Esophagus muscularis mucosa (tissue), 4 donors: ENCODE data around the gene PLEKHA6. TPM values are rescaled to one million over a fixed set of nuclear protein-coding genes. Genes with fewer than 3 reads are reported as not detected.

Experiments used
- DNase-seq: peaks from one replicate; pipeline ENCODE4 v3.0.0-alpha.2; 2017; ENCODE audit errors: extremely low spot score
- H3K27ac ChIP-seq, 4 donors: fragments of 200-600 bp; sonication (generic); replicated peaks in 1 of 4; 1 replicate in 3 of 4; 2 replicates in 1 of 4; pipeline ENCODE4 v1.5.1; 2016 to 2019; ENCODE audit warnings: mild to moderate bottlenecking in 1 of 4
- H3K27me3 ChIP-seq, 4 donors: fragments of 200-600 bp; sonication (generic); one replicate each; pipeline versions ENCODE4 v1.5.1 to v1.6.0; 2016 to 2019
- H3K36me3 ChIP-seq, 4 donors: fragments of 200-600 bp; sonication (generic); one replicate each; pipeline ENCODE4 v1.5.1; 2016 to 2019
- H3K4me1 ChIP-seq, 4 donors: fragments of 200-600 bp; sonication (generic); one replicate each; pipeline ENCODE4 v1.5.1; 2016 to 2019
- H3K4me3 ChIP-seq, 4 donors: fragments of 200-600 bp; sonication (generic); 1 replicate in 2 of 4; 2 replicates in 2 of 4; pipeline ENCODE4 v1.5.1; 2016 to 2019; ENCODE audit warnings: mild to moderate bottlenecking in 4 of 4, moderate library complexity in 1 of 4
- H3K9me3 ChIP-seq, 4 donors: fragments of 200-600 bp; sonication (generic); 1 replicate in 3 of 4; 2 replicates in 1 of 4; pipeline ENCODE4 v1.5.1; 2016 to 2019
- EP300 ChIP-seq: sonication (generic); formaldehyde crosslinking; IDR thresholded peaks from one replicate; pipeline ENCODE4 v1.6.1; 2017; ENCODE audit warnings: antibody characterized with exemption
- POLR2A ChIP-seq: fragments of 450-650 bp; IDR thresholded peaks from one replicate; pipeline ENCODE4 v1.6.1; 2017; ENCODE audit warnings: antibody characterized with exemption, moderate library complexity, mild to moderate bottlenecking, low read depth
- POLR2AphosphoS5 ChIP-seq, 2 donors: sonication (generic); formaldehyde crosslinking; IDR thresholded peaks; one replicate each; pipeline ENCODE4 v1.6.1; 2017; ENCODE audit warnings: antibody characterized with exemption in 2 of 2
- WGBS: methylation state at CpG from one replicate; pipeline ENCODE4 v1.1.5; 2018; 5-methylcytosine and 5-hydroxymethylcytosine counted together
- intact Hi-C: fragments of 100-400 bp; cut with DNase I; formaldehyde crosslinking; loops from one replicate; pipeline ENCODE4 v1.15.1; 2023
- total RNA-seq, 4 donors: library from RNA; depleted of rRNA; stranded (reverse); fragments of >200 nt; gene quantifications; one replicate each; pipeline versions ENCODE4 v1.1.0 to v1.2.1, GENCODE V29; 2016
- TF ChIP-seq, protein P1 (sequence below), 3 experiments: fragments of 200-600 bp in 2 of 3; fragments of 450-650 bp in 1 of 3; sonication (generic) in 2 of 3; IDR thresholded peaks; one replicate each; pipeline ENCODE4 v1.5.1; 2017 to 2019; ENCODE audit warnings: antibody characterized with exemption in 3 of 3, mild to moderate bottlenecking in 2 of 3, moderate library complexity in 1 of 3

The PLEKHA6 gene
- total RNA-seq, 4 donors from 2014 or later: 11.9 to 22.4 (median 15.9) TPM

DNA sequence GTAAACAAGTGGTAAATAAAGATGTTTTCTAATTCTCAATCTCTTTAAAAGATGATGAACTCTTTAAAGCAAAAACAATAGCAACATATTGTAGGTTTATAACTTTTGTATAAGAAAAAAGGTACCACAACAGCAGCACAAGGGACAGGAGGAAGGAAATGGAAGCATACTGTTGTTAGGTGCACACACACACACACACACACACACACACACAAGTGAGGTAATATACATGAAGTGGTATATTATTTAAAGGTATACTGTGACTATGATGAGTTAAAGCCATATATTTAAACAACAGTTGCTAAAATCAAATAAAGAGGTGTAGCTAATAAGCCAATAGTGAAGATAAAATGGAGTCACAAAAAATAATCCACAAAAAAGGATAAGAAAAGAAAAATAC is 31.9 kb upstream of the PLEKHA6 start:
- Histone ChIP-seq H3K9me3 (no peaks in the 10 kb centered on the region), H3K27me3 (no peaks in the 10 kb centered on the region), H3K36me3 (no peaks in the 10 kb centered on the region), H3K4me1 (no peaks in the 10 kb centered on the region), H3K4me3 (no peak overlapping the region), H3K27ac (no peak overlapping the region)
- intact Hi-C loops: no loop called here
- no peak for DNase-seq
- TF ChIP-seq POLR2AphosphoS5 (IDR thresholded peaks at IDR 0.05) (no peak), POLR2A (no peak), EP300 (no peak)
- TF ChIP-seq, protein P1, sequence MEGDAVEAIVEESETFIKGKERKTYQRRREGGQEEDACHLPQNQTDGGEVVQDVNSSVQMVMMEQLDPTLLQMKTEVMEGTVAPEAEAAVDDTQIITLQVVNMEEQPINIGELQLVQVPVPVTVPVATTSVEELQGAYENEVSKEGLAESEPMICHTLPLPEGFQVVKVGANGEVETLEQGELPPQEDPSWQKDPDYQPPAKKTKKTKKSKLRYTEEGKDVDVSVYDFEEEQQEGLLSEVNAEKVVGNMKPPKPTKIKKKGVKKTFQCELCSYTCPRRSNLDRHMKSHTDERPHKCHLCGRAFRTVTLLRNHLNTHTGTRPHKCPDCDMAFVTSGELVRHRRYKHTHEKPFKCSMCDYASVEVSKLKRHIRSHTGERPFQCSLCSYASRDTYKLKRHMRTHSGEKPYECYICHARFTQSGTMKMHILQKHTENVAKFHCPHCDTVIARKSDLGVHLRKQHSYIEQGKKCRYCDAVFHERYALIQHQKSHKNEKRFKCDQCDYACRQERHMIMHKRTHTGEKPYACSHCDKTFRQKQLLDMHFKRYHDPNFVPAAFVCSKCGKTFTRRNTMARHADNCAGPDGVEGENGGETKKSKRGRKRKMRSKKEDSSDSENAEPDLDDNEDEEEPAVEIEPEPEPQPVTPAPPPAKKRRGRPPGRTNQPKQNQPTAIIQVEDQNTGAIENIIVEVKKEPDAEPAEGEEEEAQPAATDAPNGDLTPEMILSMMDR (IDR thresholded peaks at IDR 0.05): no peak

DNA sequence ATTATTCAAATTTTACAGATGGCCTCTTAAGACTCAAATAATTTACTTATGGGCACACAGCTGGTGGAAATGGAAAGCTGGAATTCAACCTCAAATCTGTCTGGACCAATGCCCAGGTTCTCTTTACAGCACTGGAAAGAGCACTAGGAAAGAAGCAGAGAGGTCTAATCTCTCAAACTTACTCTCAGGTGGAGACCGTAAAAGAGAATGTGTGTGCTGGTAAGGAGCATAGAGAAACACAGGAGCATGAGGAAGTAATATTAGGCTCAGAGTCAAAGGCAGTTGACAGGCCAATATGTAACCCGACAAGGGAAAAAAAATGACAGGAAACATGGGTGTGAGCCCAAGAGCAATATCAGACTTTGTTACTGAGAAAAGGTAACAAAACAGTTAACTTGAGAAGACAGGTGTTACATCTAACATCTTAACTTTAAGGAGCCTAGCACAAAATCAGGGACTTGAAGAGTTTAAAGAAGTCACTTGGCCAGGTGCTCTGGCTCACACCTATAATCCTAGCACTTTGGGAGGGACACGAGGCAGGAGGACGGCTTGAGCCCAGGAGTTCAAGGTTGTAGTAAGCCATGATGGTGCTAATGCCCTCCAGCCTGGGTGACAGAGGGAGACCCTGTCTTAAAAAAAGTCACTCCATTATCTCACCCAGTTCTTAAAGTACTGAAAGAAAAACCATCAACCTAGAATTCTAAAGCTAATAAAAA is 31.2 kb upstream of the PLEKHA6 start:
- H3K27ac ChIP-seq: no peak overlapping the region
- intact Hi-C loops: no loop called here
- H3K36me3 ChIP-seq: no peaks in the 10 kb centered on the region
- H3K27me3 ChIP-seq: no peaks in the 10 kb centered on the region
- 52% methylated on average over 4 of the region's 4 CpGs for WGBS
- TF ChIP-seq, protein P1 (IDR thresholded peaks at IDR 0.05): no peak
- TF ChIP-seq POLR2AphosphoS5 (IDR thresholded peaks at IDR 0.05) (no peak), POLR2A (no peak)
- no peak overlapping the region for H3K4me3 ChIP-seq
- no peak for DNase-seq
- no peaks in the 10 kb centered on the region for H3K4me1 ChIP-seq
- H3K9me3 ChIP-seq: no peaks in the 10 kb centered on the region

DNA sequence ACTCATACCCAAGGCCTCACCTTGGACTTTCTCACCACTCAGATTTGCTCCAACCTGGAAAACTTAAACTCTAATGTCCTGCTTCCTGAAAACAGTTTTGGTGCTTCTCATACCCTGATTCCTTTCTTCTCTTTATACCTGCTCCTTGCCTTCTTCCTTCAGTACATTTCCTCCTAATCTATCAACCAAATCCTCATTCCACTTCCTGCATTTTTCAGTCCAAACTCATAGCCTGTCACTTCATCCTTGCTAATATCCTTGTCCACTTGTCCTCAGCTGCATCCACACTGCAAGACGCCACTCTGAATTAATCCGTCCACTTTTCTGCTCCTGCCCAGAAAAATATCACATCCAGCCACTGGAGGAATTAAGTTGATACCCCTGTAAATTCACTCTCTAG is 26.0 kb upstream of the PLEKHA6 start:
- 94% methylated on average over 2 of the region's 2 CpGs for WGBS
- intact Hi-C loops: no loop called here
- peaks cover 7 to 10% (median 9%) of the 10 kb centered on the region in 4 donors for H3K4me1 ChIP-seq
- no peak for DNase-seq
- H3K27ac ChIP-seq: no peak overlapping the region
- H3K27me3 ChIP-seq: no peaks in the 10 kb centered on the region
- H3K4me3 ChIP-seq: no peak overlapping the region
- H3K9me3 ChIP-seq: no peaks in the 10 kb centered on the region
- H3K36me3 ChIP-seq: no peaks in the 10 kb centered on the region
- TF ChIP-seq EP300: no peak
- no peak for TF ChIP-seq POLR2A
- no peak for TF ChIP-seq POLR2AphosphoS5 (IDR thresholded peaks at IDR 0.05)
- TF ChIP-seq, protein P1 (IDR thresholded peaks at IDR 0.05): no peak

DNA sequence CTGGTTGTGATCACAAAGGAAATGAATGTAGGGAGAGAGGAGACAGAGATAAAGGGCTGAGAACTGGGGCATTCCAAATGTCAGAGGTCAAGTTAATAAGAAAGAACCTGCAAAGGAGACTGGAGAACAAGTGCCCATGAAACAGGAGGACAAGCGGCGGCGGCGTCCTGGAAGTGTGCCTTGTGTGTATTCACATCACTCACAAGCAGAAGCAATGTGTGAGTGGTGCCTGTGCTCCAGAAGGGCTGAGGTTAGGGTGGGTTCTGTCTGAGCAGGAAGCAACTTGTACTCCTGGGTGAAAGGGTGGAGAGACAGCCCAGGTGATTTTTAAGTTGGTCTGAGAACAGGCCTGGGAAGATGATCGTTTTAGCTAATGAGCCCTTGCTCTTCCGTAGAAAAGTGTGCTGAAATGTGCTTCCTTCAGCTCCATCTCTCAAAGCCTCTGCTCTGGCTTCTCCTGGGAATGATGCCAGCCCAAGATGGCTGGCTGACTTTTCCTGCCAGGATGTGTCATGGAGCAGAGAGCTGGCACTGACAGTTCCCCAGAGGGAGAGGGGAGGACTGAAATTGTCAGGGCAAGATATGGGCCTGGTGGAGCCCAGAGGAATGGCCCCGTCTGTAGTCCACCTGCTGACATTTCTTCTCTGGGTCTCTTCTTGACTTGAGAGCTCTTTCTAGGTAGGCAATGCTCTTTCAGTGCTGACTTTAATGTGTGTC is 25.1 kb upstream of the PLEKHA6 start:
- WGBS: 70% methylated on average over 7 of the region's 7 CpGs
- TF ChIP-seq, protein P1 (IDR thresholded peaks at IDR 0.05): no peak
- TF ChIP-seq POLR2A: no peak
- TF ChIP-seq POLR2AphosphoS5 (IDR thresholded peaks at IDR 0.05): no peak
- TF ChIP-seq EP300: no peak
- Histone ChIP-seq H3K4me3 (no peak overlapping the region), H3K27ac (no peak overlapping the region), H3K27me3 (no peaks in the 10 kb centered on the region), H3K4me1 (peaks cover 7 to 10% (median 9%) of the 10 kb centered on the region in 4 donors), H3K9me3 (no peaks in the 10 kb centered on the region), H3K36me3 (no peaks in the 10 kb centered on the region)
- no peak for DNase-seq
- intact Hi-C loops: no loop called here
